Osteoblast (primary cell): ENCODE measurements around the gene SLX9. TPM values are rescaled to one million over a fixed set of nuclear protein-coding genes. Genes with fewer than 3 reads are reported as not detected.

Source experiments
- DNase-seq: peaks from one replicate; pipeline ENCODE4 v3.0.0; 2011; ENCODE audit warnings: low spot score, mixed read lengths; ENCODE audit not compliant: insufficient read length; ENCODE audit errors: missing footprints
- H2AFZ ChIP-seq: 2 replicates; pipeline ENCODE4 v1.6.0; 2011; ENCODE audit warnings: mild to moderate bottlenecking, low read length
- H3K27ac ChIP-seq: 2 replicates; pipeline ENCODE4 v1.5.1; 2011; ENCODE audit warnings: mild to moderate bottlenecking, low read depth, low read length, moderate library complexity
- H3K27me3 ChIP-seq: 2 replicates; pipeline ENCODE4 v1.6.0; 2012; ENCODE audit warnings: mild to moderate bottlenecking, control low read depth, inconsistent platforms, low read length, moderate library complexity; ENCODE audit not compliant: insufficient read depth
- H3K36me3 ChIP-seq: 2 replicates; pipeline ENCODE4 v1.5.1; 2011; ENCODE audit warnings: mild to moderate bottlenecking, low read length, control low read depth, moderate library complexity; ENCODE audit not compliant: insufficient read depth
- H3K4me1 ChIP-seq: 2 replicates; pipeline ENCODE4 v1.5.1; 2011; ENCODE audit warnings: mild to moderate bottlenecking, low read length, control low read depth, moderate library complexity; ENCODE audit not compliant: insufficient read depth
- H3K4me2 ChIP-seq: 2 replicates; pipeline ENCODE4 v1.6.0; 2011; ENCODE audit warnings: mild to moderate bottlenecking, low read length; ENCODE audit not compliant: insufficient read depth
- H3K4me3 ChIP-seq: fragments of 200-600 bp; sonication (generic); 3 replicates; pipeline ENCODE4 v1.5.1; 2012; ENCODE audit warnings: mild to moderate bottlenecking, low read length, inconsistent platforms; ENCODE audit not compliant: insufficient read depth
- H3K79me2 ChIP-seq: 2 replicates; pipeline ENCODE4 v1.6.0; 2012; ENCODE audit warnings: mild to moderate bottlenecking, low read length, control low read depth, inconsistent platforms; ENCODE audit not compliant: insufficient read depth
- H3K9me3 ChIP-seq: 2 replicates; pipeline ENCODE4 v1.5.1; 2011; ENCODE audit warnings: low read depth, low read length, control low read depth
- H4K20me1 ChIP-seq: 2 replicates; pipeline ENCODE4 v1.6.0; 2012; ENCODE audit warnings: mild to moderate bottlenecking, low read length, control low read depth; ENCODE audit not compliant: insufficient read depth
- CTCF ChIP-seq: IDR thresholded peaks from 2 replicates; pipeline ENCODE4 v1.5.1; 2011; ENCODE audit warnings: mild to moderate bottlenecking, low read depth, low read length, moderate library complexity; ENCODE audit errors: extremely low read depth
- total RNA-seq: library from RNA; depleted of rRNA; stranded (reverse); fragments of >200 nt; gene quantifications from 2 replicates; pipeline ENCODE4 v1.2.3, GENCODE V29; 2012

The SLX9 gene
- total RNA-seq, 1 donor, result 9.4 TPM

GRCh38 chr21:45001134-45002095 lies 61.6 kb downstream of the SLX9 start:
- H3K4me2 ChIP-seq, result peak overlapping the region; percentile 66
- H2AFZ ChIP-seq, result peak overlapping the region; percentile 76
- peaks cover 7% of the 10 kb centered on the region for H3K4me1 ChIP-seq
- H3K79me2 ChIP-seq, result no peaks in the 10 kb centered on the region
- H3K27me3 ChIP-seq, result peaks cover under 1% of the 10 kb centered on the region
- no peak overlapping the region for H3K27ac ChIP-seq
- no peaks in the 10 kb centered on the region for H3K36me3 ChIP-seq
- no peaks in the 10 kb centered on the region for H4K20me1 ChIP-seq
- peak; percentile 99 for DNase-seq
- no peak overlapping the region for H3K4me3 ChIP-seq
- TF ChIP-seq CTCF, result no peak
- H3K9me3 ChIP-seq, result no peaks in the 10 kb centered on the region

- H3K27ac ChIP-seq, result no peak overlapping the region
- H3K27me3 ChIP-seq, result peaks cover 3% of the 10 kb centered on the region
- no peak overlapping the region for H3K4me2 ChIP-seq
- no peaks in the 10 kb centered on the region for H3K9me3 ChIP-seq
- H3K4me3 ChIP-seq, result no peak overlapping the region
- no peaks in the 10 kb centered on the region for H4K20me1 ChIP-seq
- no peak for TF ChIP-seq CTCF
- DNase-seq, result no peak
- H3K36me3 ChIP-seq, result no peaks in the 10 kb centered on the region
- no peak overlapping the region for H2AFZ ChIP-seq
- H3K4me1 ChIP-seq, result peaks cover 7% of the 10 kb centered on the region
- H3K79me2 ChIP-seq, result no peaks in the 10 kb centered on the region
Observed at GRCh38 chr21:45002381-45003204, 62.8 kb downstream of the SLX9 start.

GRCh38 chr21:45003331-45004058 lies 63.7 kb downstream of the SLX9 start:
- no peak overlapping the region for H3K4me3 ChIP-seq
- H2AFZ ChIP-seq, result no peak overlapping the region
- H4K20me1 ChIP-seq, result no peaks in the 10 kb centered on the region
- H3K27ac ChIP-seq, result no peak overlapping the region
- H3K4me2 ChIP-seq, result no peak overlapping the region
- H3K9me3 ChIP-seq, result no peaks in the 10 kb centered on the region
- no peaks in the 10 kb centered on the region for H3K36me3 ChIP-seq
- H3K27me3 ChIP-seq, result peaks cover 3% of the 10 kb centered on the region
- no peak for TF ChIP-seq CTCF
- no peaks in the 10 kb centered on the region for H3K79me2 ChIP-seq
- peaks cover 7% of the 10 kb centered on the region for H3K4me1 ChIP-seq
- no peak for DNase-seq
